Sciatic nerve (tissue), 2 donors: Measurements from ENCODE around the gene FRA10AC1. TPM values are rescaled to one million over a fixed set of nuclear protein-coding genes. Genes with fewer than 3 reads are reported as not detected.

Experiments used
- ATAC-seq: fragments of 200-7000 bp; cut with Tn5 transposase; one replicate; pipeline ENCODE4 v1.9.1; 2020; ENCODE audit warnings: mild to moderate bottlenecking, moderate library complexity
- DNase-seq: peaks from one replicate; pipeline ENCODE4 v3.0.0-alpha.2; 2020; ENCODE audit warnings: low spot score
- intact Hi-C: fragments of 100-400 bp; cut with DNase I; formaldehyde crosslinking; loops from one replicate; pipeline ENCODE4 v1.14.2; 2022
- total RNA-seq: library from RNA; stranded (reverse); fragmentation: NEBNext Ultra II Directional; extraction: Animal tissue kit (Norgen Biotek cat#: 25700); gene quantifications from one replicate; pipeline ENCODE4 v1.2.1, GENCODE V29; 2021
- donor health status: DM: no; HTN: no; CAD: no.
- donor health status: DM: no; HTN: no; CAD: no.

The FRA10AC1 gene
- total RNA-seq, 1 donor from 2014 or later = 40.9 TPM

DNA sequence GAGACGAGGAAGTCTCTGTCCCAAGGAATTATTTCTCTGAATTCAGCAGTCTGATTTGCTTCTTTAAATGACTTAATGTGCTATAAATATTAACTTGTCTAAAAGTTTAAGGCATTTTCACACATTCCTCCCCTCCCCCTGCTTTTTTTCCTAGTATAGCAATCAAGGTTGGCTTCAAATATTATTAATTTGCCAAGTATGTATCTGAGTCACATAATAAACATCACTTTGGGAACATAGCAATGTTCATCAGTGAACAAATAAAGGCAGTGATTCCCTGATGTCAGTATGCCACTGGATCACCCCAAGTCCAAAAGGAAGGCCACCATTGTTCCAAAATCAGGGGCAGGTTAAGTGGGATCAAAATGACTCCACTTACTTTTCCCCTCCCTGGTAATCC is 49.5 kb downstream of the FRA10AC1 start:
- DNase-seq (no peak), ATAC-seq (no peak)
- intact Hi-C loops = no loop called here

DNA sequence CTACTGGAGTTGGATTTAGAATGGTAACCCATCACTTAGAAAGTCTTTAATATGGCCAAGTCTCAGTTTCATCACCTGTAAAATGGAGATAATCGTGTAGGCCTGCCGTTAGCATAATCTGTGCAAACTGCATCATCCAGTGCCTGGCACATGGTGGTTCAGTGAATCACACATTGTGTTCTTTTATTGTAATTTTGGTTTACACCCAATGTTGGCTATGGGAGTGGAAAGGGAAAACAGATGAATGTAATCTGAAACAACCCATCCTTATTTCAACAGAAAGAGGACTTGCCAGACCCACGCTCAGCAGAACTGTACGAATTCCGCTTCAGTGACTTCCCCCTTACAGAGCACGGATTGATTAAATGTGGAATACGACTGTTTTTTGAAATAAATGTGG is 62.6 kb downstream of the FRA10AC1 start:
- intact Hi-C loops = no loop called here
- no peak for DNase-seq
- no peak for ATAC-seq

DNA sequence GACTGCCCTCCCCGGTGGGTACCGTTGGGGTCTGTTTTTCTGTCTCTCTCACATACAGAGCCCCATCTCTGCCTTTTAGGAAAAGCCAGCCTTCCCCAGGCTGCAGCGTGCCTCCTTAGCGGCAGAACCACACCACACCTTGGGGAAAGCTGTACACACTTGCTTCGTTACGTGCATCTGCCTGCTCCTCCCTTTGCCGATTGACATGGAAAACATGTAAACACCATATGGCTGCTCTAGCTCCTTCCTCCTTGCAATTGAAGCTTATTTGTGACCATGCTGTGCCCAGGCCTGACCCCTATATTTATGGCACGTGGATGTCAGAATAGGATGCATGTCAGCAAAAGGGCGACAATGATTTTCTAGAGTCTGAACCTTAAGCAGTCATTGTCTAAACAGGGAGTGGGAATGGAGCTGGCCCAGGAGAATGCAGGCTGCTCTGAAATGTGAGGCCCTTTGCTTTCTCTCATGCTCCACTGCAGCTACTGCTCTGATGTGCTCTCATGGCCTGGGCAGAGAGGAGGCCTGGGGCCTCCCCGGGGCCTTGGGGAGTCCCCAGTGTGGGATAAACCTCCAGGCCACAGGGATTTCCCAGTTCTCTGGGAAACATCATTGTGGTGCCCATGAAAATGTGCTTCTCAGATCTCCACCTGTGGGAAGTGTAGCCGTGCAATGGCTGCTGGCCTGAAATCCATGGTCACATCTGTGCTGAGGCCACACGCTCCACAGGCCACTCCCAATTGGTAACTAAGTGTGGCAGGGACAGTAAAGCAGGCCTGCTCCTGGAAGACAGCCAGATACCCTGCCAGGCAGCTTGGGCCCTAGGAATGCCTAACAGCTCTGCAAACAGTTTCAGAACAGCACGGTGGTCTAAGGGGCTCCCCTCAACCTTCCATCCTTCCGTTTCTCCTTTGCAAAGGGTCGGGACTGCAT is 71.5 kb downstream of the FRA10AC1 start:
- no peak for DNase-seq
- intact Hi-C loops = no loop called here
- ATAC-seq = no peak

DNA sequence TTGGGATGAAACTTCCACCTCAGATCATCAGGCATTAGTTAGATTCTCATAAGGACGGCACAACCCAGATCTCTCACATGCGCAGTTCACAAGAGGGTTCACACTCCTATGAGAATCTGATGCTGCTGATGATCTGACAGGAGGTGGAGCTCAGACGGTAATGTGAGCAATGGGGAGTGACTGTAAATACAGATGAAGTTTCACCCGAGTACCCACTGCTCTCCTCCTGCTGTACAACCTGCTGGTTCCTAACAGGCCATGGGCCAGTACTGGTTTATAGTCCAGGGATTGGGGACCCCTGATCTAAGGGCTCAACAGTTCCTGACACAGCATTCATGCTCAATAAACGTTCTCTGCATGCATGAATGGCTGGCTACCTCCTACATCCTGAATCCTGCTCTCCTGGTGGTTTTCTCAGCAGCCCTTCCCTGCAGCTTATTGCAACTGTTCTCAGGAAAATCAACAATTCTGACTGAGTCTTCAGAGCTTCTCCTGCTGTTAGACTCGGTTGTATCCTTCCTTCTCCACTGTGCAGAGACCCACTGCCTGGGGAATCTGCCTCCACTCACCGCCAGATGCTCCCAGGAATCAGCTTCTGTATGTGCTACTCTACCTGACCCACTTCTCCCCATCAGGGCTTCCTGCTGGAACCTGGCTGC is 72.6 kb downstream of the FRA10AC1 start:
- DNase-seq = no peak
- no peak for ATAC-seq
- intact Hi-C loops = no loop called here

DNA sequence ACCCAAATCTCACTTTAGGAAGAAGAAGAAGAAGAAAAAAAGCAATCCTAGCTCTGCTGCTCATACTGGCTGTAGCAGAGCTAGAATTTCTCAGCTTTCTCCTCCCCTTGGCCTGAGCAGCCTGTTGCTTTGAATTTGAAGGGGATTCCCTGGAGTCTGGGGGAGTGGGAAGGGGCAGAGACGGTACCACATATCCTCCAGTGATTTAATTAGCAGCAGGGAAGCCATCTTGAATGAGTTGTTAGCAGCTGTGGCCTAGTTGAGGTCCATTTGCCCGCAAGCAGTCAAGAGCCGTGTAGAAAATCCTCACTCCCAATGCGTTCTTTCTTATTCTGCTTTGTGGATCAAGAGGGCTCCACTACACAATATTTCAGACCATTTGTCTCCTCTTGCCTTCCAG is 73.5 kb downstream of the FRA10AC1 start:
- DNase-seq (no peak), ATAC-seq (no peak)
- intact Hi-C loops = no loop called here

DNA sequence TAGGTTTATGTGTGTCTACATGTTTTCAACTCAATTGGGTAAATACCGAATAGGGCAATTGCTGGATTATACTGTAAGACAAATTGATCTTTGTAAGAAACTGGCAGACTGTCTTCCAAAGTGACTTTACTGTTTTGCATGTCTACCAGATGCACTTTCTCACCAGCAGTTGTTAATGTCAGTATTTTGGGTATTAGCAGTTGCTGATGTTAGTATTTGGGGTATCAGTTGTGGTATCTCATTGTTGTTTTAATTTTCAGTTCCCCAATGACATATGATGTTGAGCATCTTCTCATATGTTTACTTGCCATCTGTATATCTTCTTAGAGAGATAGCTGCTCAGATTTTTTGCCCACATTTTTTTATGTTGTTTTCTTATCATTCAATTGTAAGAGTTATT is 79.5 kb downstream of the FRA10AC1 start:
- intact Hi-C loops = no loop called here
- no peak for ATAC-seq
- DNase-seq = no peak

DNA sequence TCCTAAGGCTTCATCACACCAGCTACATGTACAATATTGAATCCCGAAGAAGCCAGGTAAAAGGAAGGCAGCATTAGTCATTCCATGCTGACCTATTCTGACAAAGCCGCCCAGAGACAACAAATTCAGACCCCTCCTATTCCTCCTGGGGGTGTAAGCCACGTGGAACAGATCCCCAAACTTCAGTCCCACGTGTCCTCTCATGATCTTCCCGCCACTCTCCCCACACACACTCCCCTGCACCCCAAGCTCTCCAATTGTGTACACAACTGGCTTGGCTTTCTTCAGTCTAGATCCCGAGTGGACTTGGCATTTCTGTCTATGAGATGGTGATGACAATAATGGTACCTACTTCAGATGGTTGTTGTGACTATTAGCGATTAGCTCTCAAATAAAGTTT is 81.5 kb downstream of the FRA10AC1 start:
- ATAC-seq (no peak), DNase-seq (no peak)
- intact Hi-C loops = no loop called here

Other genes with a start within 250 kb of the FRA10AC1 start
- 76.2 TPM for gene MYOF, start 220.3 kb downstream of the FRA10AC1 start, total RNA-seq
- gene CEP55, start 206.0 kb downstream of the FRA10AC1 start, total RNA-seq = 0.62 TPM
- gene FFAR4, start 135.9 kb downstream of the FRA10AC1 start, total RNA-seq = 0.31 TPM
- 42.7 TPM for gene RBP4, start 101.4 kb downstream of the FRA10AC1 start, total RNA-seq
- gene PDE6C, start 90.1 kb downstream of the FRA10AC1 start, total RNA-seq = not detected
- 19.8 TPM for gene LGI1, start 55.3 kb upstream of the FRA10AC1 start, total RNA-seq
- 3.9 TPM for gene SLC35G1, start 191.4 kb upstream of the FRA10AC1 start, total RNA-seq